ENCODE data around the gene TOX3. TPM values are rescaled to one million over a fixed set of nuclear protein-coding genes. Genes with fewer than 3 reads are reported as not detected.

Gene TOX3
- total RNA-seq, 2 donors from 2014 or later: 4.8 to 8.5 TPM

GRCh38 chr16:52460639-52461178 lies 86.2 kb downstream of the TOX3 start:
- TF ChIP-seq CTCF (conservative IDR thresholded peaks at IDR 0.05): no peak
- Histone ChIP-seq H3K27me3 (ENCODE audit: control insufficient read depth, insufficient read depth, low read length, poor library complexity, severe bottlenecking) (no peaks in the 10 kb centered on the region), H3K9ac (ENCODE audit: extremely low read depth, low read length, poor library complexity, severe bottlenecking) (no peak overlapping the region), H3K9me3 (ENCODE audit: control insufficient read depth, low read length) (no peaks in the 10 kb centered on the region), H3K4me1 (ENCODE audit: control insufficient read depth, insufficient read depth, low read length) (peaks cover 6% of the 10 kb centered on the region), H3K27ac (ENCODE audit: low read depth, low read length) (peak overlapping the region; percentile 19), H3K4me3 (ENCODE audit: low read length) (no peak overlapping the region), H3K36me3 (ENCODE audit: control insufficient read depth, insufficient read depth, low read length) (no peaks in the 10 kb centered on the region)
- DNase-seq: no peak
- peaks cover 27% of the 10 kb centered on the region for H3K4me1 Mint-ChIP-seq
- H3K4me3 Mint-ChIP-seq: no peak overlapping the region
- WGBS, 2 experiments (ENCODE audit: insufficient coverage in 1 of 2, insufficient read length in 1 of 2): 76 to 83% methylated on average over 1 of the region's 1 CpG
- H3K27ac Mint-ChIP-seq: no peak overlapping the region
- H3K36me3 Mint-ChIP-seq (ENCODE audit: low read depth): peaks cover 10% of the 10 kb centered on the region
- no peaks in the 10 kb centered on the region for H3K27me3 Mint-ChIP-seq (ENCODE audit: insufficient read depth)
- H3K9me3 Mint-ChIP-seq: no peaks in the 10 kb centered on the region

GRCh38 chr16:52456368-52456767 lies 90.6 kb downstream of the TOX3 start:
- H3K27ac Mint-ChIP-seq: no peak overlapping the region
- Histone ChIP-seq H3K4me3 (ENCODE audit: low read length) (no peak overlapping the region), H3K27ac (ENCODE audit: low read depth, low read length) (peak overlapping the region; percentile 51), H3K9me3 (ENCODE audit: control insufficient read depth, low read length) (no peaks in the 10 kb centered on the region), H3K9ac (ENCODE audit: extremely low read depth, low read length, poor library complexity, severe bottlenecking) (no peak overlapping the region), H3K36me3 (ENCODE audit: control insufficient read depth, insufficient read depth, low read length) (no peaks in the 10 kb centered on the region), H3K4me1 (ENCODE audit: control insufficient read depth, insufficient read depth, low read length) (peaks cover 6% of the 10 kb centered on the region), H3K27me3 (ENCODE audit: control insufficient read depth, insufficient read depth, low read length, poor library complexity, severe bottlenecking) (no peaks in the 10 kb centered on the region)
- peaks cover 23% of the 10 kb centered on the region for H3K4me1 Mint-ChIP-seq
- H3K4me3 Mint-ChIP-seq: no peak overlapping the region
- H3K27me3 Mint-ChIP-seq (ENCODE audit: insufficient read depth): no peaks in the 10 kb centered on the region
- TF ChIP-seq CTCF (conservative IDR thresholded peaks at IDR 0.05): no peak
- H3K9me3 Mint-ChIP-seq: no peaks in the 10 kb centered on the region
- H3K36me3 Mint-ChIP-seq (ENCODE audit: low read depth): peaks cover 5% of the 10 kb centered on the region
- no peak for DNase-seq
- WGBS, 2 experiments (ENCODE audit: insufficient coverage in 1 of 2, insufficient read length in 1 of 2): 77% methylated on average over 3 of the region's 3 CpGs; no CpG with 5 or more reads in 1 of the 2 experiments

- Histone ChIP-seq H3K27me3 (ENCODE audit: control insufficient read depth, insufficient read depth, low read length, poor library complexity, severe bottlenecking) (no peaks in the 10 kb centered on the region), H3K4me3 (ENCODE audit: low read length) (no peak overlapping the region), H3K4me1 (ENCODE audit: control insufficient read depth, insufficient read depth, low read length) (peaks cover 3% of the 10 kb centered on the region), H3K9me3 (ENCODE audit: control insufficient read depth, low read length) (no peaks in the 10 kb centered on the region), H3K9ac (ENCODE audit: extremely low read depth, low read length, poor library complexity, severe bottlenecking) (no peak overlapping the region), H3K27ac (ENCODE audit: low read depth, low read length) (no peak overlapping the region), H3K36me3 (ENCODE audit: control insufficient read depth, insufficient read depth, low read length) (no peaks in the 10 kb centered on the region)
- H3K9me3 Mint-ChIP-seq: no peaks in the 10 kb centered on the region
- H3K4me1 Mint-ChIP-seq: peaks cover 16% of the 10 kb centered on the region
- TF ChIP-seq CTCF (conservative IDR thresholded peaks at IDR 0.05): no peak
- peaks cover 5% of the 10 kb centered on the region for H3K36me3 Mint-ChIP-seq (ENCODE audit: low read depth)
- no peak for DNase-seq
- 92 to 98% methylated on average over 2 to 3 of the region's 3 CpGs for WGBS, 2 experiments (ENCODE audit: insufficient coverage in 1 of 2, insufficient read length in 1 of 2)
- no peaks in the 10 kb centered on the region for H3K27me3 Mint-ChIP-seq (ENCODE audit: insufficient read depth)
- no peak overlapping the region for H3K4me3 Mint-ChIP-seq
- H3K27ac Mint-ChIP-seq: no peak overlapping the region
Observed at GRCh38 chr16:52455549-52456277, 91.2 kb downstream of the TOX3 start.

Measured in endodermal cell (in vitro differentiated cells).